MM.1S (cell line): ENCODE results near the gene SH3BP4.

Source experiments
- DNase-seq: peaks from one replicate; pipeline ENCODE4 v3.0.0-alpha.2; 2015
- H2AFZ ChIP-seq: fragments of 300-600 bp; sonication (generic); 2 replicates; pipeline ENCODE4 v1.6.0; 2016; ENCODE audit warnings: antibody characterized with exemption, low read length
- H3F3A ChIP-seq: fragments of 300-600 bp; sonication (generic); 2 replicates; pipeline ENCODE4 v1.6.1; 2016; ENCODE audit warnings: mild to moderate bottlenecking, antibody characterized with exemption, low read length, moderate library complexity, mixed read lengths; ENCODE audit not compliant: insufficient read depth
- H3K27ac ChIP-seq: fragments of 300-600 bp; sonication (generic); 2 replicates; pipeline ENCODE4 v1.5.1; 2016; ENCODE audit warnings: mild to moderate bottlenecking, low read length
- H3K27me3 ChIP-seq: fragments of 300-600 bp; sonication (generic); replicated peaks from 2 replicates; pipeline ENCODE4 v1.6.0; 2016; ENCODE audit warnings: low read length; ENCODE audit not compliant: insufficient read depth
- H3K36me3 ChIP-seq: fragments of 300-600 bp; sonication (generic); replicated peaks from 2 replicates; pipeline ENCODE4 v1.6.1; 2016; ENCODE audit warnings: mild to moderate bottlenecking, low read length, mixed read lengths; ENCODE audit not compliant: insufficient read depth
- H3K4me1 ChIP-seq: fragments of 300-600 bp; sonication (generic); 2 replicates; pipeline ENCODE4 v1.6.1; 2016; ENCODE audit warnings: low read length, mixed read lengths
- H3K4me2 ChIP-seq: fragments of 300-600 bp; sonication (generic); 2 replicates; pipeline ENCODE4 v1.6.0; 2016; ENCODE audit warnings: low read depth, low read length
- H3K4me3 ChIP-seq: fragments of 300-600 bp; sonication (generic); 2 replicates; pipeline ENCODE4 v1.5.1; 2016; ENCODE audit warnings: low read length, mixed read lengths
- H3K79me2 ChIP-seq: fragments of 300-600 bp; sonication (generic); 2 replicates; pipeline ENCODE4 v1.6.1; 2016; ENCODE audit warnings: mixed run types, low read length, mixed read lengths
- H3K9ac ChIP-seq: fragments of 300-600 bp; sonication (generic); 2 replicates; pipeline ENCODE4 v1.6.1; 2016; ENCODE audit warnings: low read length, mixed read lengths
- H3K9me2 ChIP-seq: fragments of 300-600 bp; sonication (generic); replicated peaks from 2 replicates; pipeline ENCODE4 v1.6.1; 2016; ENCODE audit warnings: mild to moderate bottlenecking, low read length, mixed read lengths; ENCODE audit not compliant: insufficient read depth
- H3K9me3 ChIP-seq: fragments of 300-600 bp; sonication (generic); replicated peaks from 2 replicates; pipeline ENCODE4 v1.6.1; 2016; ENCODE audit warnings: mild to moderate bottlenecking, low read length, mixed read lengths; ENCODE audit not compliant: insufficient read depth
- H4K20me1 ChIP-seq: fragments of 300-600 bp; sonication (generic); 2 replicates; pipeline ENCODE4 v1.6.1; 2016; ENCODE audit warnings: mild to moderate bottlenecking, low read length, moderate library complexity, mixed read lengths; ENCODE audit not compliant: insufficient read depth
- EZH2 ChIP-seq: fragments of 300-600 bp; sonication (generic); optimal IDR thresholded peaks from 2 replicates; pipeline ENCODE3; 2017; ENCODE audit warnings: low read depth, mild to moderate bottlenecking, antibody characterized with exemption, low read length, mixed read lengths
- EZH2phosphoT487 ChIP-seq: fragments of 300-600 bp; sonication (generic); IDR thresholded peaks from 2 replicates; pipeline ENCODE4 v1.6.1; 2018; ENCODE audit warnings: antibody characterized with exemption, low read length
- TF ChIP-seq, protein P1 (sequence below): fragments of 300-600 bp; sonication (generic); IDR thresholded peaks from 2 replicates; pipeline ENCODE4 v1.5.1; 2016; ENCODE audit warnings: antibody characterized with exemption, low read length, mixed read lengths

SH3BP4 gene

GRCh38 chr2:234983011-234983726 is 31.4 kb downstream of the SH3BP4 start:
- no peaks in the 10 kb centered on the region for H3K79me2 ChIP-seq
- no peak overlapping the region for H3K4me2 ChIP-seq
- H3F3A ChIP-seq: no peaks in the 10 kb centered on the region
- H3K4me3 ChIP-seq: no peak overlapping the region
- no peak overlapping the region for H2AFZ ChIP-seq
- TF ChIP-seq EZH2: no peak
- no peak for TF ChIP-seq EZH2phosphoT487
- TF ChIP-seq, protein P1, sequence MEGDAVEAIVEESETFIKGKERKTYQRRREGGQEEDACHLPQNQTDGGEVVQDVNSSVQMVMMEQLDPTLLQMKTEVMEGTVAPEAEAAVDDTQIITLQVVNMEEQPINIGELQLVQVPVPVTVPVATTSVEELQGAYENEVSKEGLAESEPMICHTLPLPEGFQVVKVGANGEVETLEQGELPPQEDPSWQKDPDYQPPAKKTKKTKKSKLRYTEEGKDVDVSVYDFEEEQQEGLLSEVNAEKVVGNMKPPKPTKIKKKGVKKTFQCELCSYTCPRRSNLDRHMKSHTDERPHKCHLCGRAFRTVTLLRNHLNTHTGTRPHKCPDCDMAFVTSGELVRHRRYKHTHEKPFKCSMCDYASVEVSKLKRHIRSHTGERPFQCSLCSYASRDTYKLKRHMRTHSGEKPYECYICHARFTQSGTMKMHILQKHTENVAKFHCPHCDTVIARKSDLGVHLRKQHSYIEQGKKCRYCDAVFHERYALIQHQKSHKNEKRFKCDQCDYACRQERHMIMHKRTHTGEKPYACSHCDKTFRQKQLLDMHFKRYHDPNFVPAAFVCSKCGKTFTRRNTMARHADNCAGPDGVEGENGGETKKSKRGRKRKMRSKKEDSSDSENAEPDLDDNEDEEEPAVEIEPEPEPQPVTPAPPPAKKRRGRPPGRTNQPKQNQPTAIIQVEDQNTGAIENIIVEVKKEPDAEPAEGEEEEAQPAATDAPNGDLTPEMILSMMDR: no peak
- no peak overlapping the region for H3K9ac ChIP-seq
- no peaks in the 10 kb centered on the region for H3K36me3 ChIP-seq
- no peak for DNase-seq
- H3K9me2 ChIP-seq: no peaks in the 10 kb centered on the region
- no peaks in the 10 kb centered on the region for H3K4me1 ChIP-seq
- H3K27me3 ChIP-seq: no peaks in the 10 kb centered on the region
- H4K20me1 ChIP-seq: no peaks in the 10 kb centered on the region
- no peaks in the 10 kb centered on the region for H3K9me3 ChIP-seq
- no peak overlapping the region for H3K27ac ChIP-seq

- H3K79me2 ChIP-seq: no peaks in the 10 kb centered on the region
- no peak overlapping the region for H3K4me2 ChIP-seq
- no peaks in the 10 kb centered on the region for H3K4me1 ChIP-seq
- TF ChIP-seq EZH2 (no peak), EZH2phosphoT487 (no peak)
- TF ChIP-seq, protein P1: no peak
- H2AFZ ChIP-seq: no peak overlapping the region
- no peak overlapping the region for H3K27ac ChIP-seq
- H3K9me3 ChIP-seq: no peaks in the 10 kb centered on the region
- H4K20me1 ChIP-seq: no peaks in the 10 kb centered on the region
- no peaks in the 10 kb centered on the region for H3F3A ChIP-seq
- H3K27me3 ChIP-seq: no peaks in the 10 kb centered on the region
- no peaks in the 10 kb centered on the region for H3K36me3 ChIP-seq
- no peak overlapping the region for H3K4me3 ChIP-seq
- DNase-seq: no peak
- H3K9ac ChIP-seq: no peak overlapping the region
- no peaks in the 10 kb centered on the region for H3K9me2 ChIP-seq
Measured at GRCh38 chr2:234985608-234986245, 33.9 kb downstream of the SH3BP4 start.

DNA sequence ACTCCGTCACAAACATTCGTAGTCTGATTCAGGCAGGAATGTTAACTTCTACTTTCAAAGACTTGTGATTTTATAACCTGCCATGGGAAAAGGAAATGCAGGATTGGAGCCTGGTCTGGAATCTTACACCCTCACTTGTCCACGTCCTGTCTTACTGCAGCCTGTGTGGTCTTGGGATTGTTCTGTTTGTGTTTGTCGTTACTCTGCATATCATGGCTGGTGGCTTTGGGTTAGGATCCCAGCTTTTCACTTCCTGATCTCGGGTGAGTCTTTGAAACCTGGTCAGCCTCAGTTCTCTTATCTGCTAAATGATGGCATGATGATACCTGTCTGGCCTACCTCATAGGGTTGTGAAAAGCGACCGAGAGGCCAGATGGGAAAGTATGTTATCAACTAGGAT is 34.6 kb downstream of the SH3BP4 start:
- TF ChIP-seq EZH2phosphoT487: no peak
- TF ChIP-seq, protein P1: no peak
- no peak for TF ChIP-seq EZH2
- no peak overlapping the region for H2AFZ ChIP-seq
- H3F3A ChIP-seq: no peaks in the 10 kb centered on the region
- no peaks in the 10 kb centered on the region for H3K9me2 ChIP-seq
- H3K27ac ChIP-seq: no peak overlapping the region
- no peaks in the 10 kb centered on the region for H3K27me3 ChIP-seq
- no peaks in the 10 kb centered on the region for H3K9me3 ChIP-seq
- H3K4me2 ChIP-seq: no peak overlapping the region
- no peaks in the 10 kb centered on the region for H3K79me2 ChIP-seq
- DNase-seq: no peak
- no peaks in the 10 kb centered on the region for H3K4me1 ChIP-seq
- no peaks in the 10 kb centered on the region for H3K36me3 ChIP-seq
- H3K4me3 ChIP-seq: no peak overlapping the region
- H4K20me1 ChIP-seq: no peaks in the 10 kb centered on the region
- no peak overlapping the region for H3K9ac ChIP-seq
